GM10266 (cell line): ENCODE results near the gene TRDMT1.
A peak's percentile ranks its signal among the peaks of the same experiment; 100 is the strongest.

ENCODE experiments used
- DNase-seq: peaks from one replicate; pipeline ENCODE4 v3.0.0; 2012; ENCODE audit errors: extremely low spot score
- CTCF ChIP-seq: IDR thresholded peaks from 2 replicates; pipeline ENCODE4 v1.5.1; 2012; ENCODE audit warnings: mild to moderate bottlenecking, low read depth; ENCODE audit not compliant: control insufficient read depth, insufficient read depth; ENCODE audit errors: missing control alignments

The TRDMT1 gene

GRCh38 chr10:17200912-17201793 is at the start of gene TRDMT1:
Gene TRDMT1 (minus strand): TSS chr10:17201672. CDS start chr10:17201634, 38 bp downstream.
- no peak for TF ChIP-seq CTCF
- DNase-seq: peak; percentile 69

- DNase-seq: no peak
- no peak for TF ChIP-seq CTCF
Observed at GRCh38 chr10:17250736-17251135, 49.3 kb upstream of the TRDMT1 start.

GRCh38 chr10:17249820-17250219 is 48.3 kb upstream of the TRDMT1 start:
- TF ChIP-seq CTCF: peak; percentile 19
- DNase-seq: no peak

GRCh38 chr10:17248964-17249363 is 47.5 kb upstream of the TRDMT1 start:
- no peak for TF ChIP-seq CTCF
- DNase-seq: no peak

GRCh38 chr10:17247210-17247609 is 45.7 kb upstream of the TRDMT1 start:
- TF ChIP-seq CTCF: no peak
- no peak for DNase-seq

- no peak for DNase-seq
- no peak for TF ChIP-seq CTCF
Observed at GRCh38 chr10:17244700-17245365, 43.4 kb upstream of the TRDMT1 start.
